ENCODE data around the gene KIF4B.

KIF4B gene

DNA sequence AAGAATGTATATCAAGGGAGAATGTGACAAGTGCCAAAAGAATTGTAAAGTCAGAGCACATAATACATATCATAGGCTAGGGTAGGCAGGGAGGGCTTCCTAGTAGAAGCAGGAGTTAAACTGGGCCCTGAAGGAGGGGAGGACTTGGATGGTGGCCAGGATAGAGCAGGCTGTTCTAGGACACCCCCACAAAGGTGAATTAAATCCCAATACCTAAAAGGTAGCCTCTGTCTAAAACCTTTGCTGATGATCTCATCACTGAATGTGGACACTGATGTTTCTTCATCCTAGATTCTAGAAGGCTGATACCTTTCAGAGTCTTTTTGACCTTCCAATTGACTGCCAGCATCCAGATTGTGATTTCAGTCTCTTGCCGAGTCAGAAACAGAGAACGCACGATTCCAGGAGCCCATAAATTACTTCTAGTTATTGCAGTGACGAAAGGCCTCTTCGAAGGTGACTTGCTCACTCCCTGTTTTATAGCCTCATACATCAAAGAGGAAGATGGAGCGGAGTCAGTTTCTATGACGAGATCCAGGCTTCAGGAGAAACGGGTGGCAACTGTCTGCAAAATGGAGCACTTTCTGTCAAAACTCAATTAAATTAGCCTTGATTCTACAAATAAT lies 43.2 kb downstream of the KIF4B start:
- peaks cover 6% of the 10 kb centered on the region for H3K9me3 Mint-ChIP-seq
- H3K4me1 Mint-ChIP-seq: no peaks in the 10 kb centered on the region
- H3K27ac Mint-ChIP-seq: no peak overlapping the region
- peaks cover 2% of the 10 kb centered on the region for H3K27me3 Mint-ChIP-seq
- no peak for ATAC-seq
- H3K36me3 Mint-ChIP-seq (ENCODE audit: low read depth): no peaks in the 10 kb centered on the region
- DNase-seq: no peak
- no peak overlapping the region for H3K4me3 Mint-ChIP-seq

- Mint-ChIP-seq H3K27ac (no peak overlapping the region), H3K27me3 (peaks cover 4% of the 10 kb centered on the region), H3K36me3 (ENCODE audit: low read depth) (no peaks in the 10 kb centered on the region), H3K4me3 (no peak overlapping the region), H3K9me3 (peaks cover 8% of the 10 kb centered on the region), H3K4me1 (no peaks in the 10 kb centered on the region)
- DNase-seq (no peak), ATAC-seq (no peak)
Measured at GRCh38 chr5:155057626-155058025, 44.1 kb downstream of the KIF4B start.

GRCh38 chr5:155064580-155064979 lies 51.0 kb downstream of the KIF4B start:
- no peak overlapping the region for H3K27ac Mint-ChIP-seq
- ATAC-seq (no peak), DNase-seq (no peak)
- H3K4me3 Mint-ChIP-seq: no peak overlapping the region
- H3K36me3 Mint-ChIP-seq (ENCODE audit: low read depth): no peaks in the 10 kb centered on the region
- H3K9me3 Mint-ChIP-seq: peaks cover 8% of the 10 kb centered on the region
- peaks cover 2% of the 10 kb centered on the region for H3K27me3 Mint-ChIP-seq
- H3K4me1 Mint-ChIP-seq: no peaks in the 10 kb centered on the region

DNA sequence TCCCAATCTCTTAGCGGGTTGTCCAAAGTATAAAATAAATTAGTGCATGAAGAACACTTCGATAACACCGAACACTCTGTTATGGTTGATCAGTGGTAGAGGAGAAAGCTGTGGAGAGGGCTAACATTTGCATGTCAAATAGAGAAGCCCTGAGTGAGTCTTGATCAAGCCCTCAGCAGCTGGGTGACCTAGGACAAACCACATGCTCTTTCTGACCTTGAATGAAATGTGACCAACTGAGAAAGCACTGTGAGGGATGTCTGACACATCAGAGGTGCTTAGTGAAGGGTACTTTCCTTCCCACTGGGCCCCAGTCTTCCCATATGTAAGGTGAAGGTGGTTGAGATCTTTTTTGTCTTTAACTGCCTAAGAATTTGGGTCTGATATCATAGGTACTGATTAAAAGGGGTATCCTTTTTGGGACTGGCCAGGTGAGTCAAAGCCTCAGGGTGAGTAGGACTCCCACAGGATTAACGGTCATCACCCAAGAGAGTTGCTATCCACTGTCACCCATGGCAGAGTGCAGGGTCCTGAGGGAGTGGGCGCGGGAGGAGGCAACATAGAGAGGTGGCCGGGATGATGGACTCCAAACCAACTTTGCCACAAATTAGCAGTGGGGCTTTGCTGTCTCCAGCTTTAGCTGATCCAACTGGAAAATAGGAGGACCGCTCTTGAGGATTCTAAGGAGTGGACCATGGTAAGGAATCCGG lies 53.5 kb downstream of the KIF4B start:
- Mint-ChIP-seq H3K27me3 (peaks cover 2% of the 10 kb centered on the region), H3K4me1 (no peaks in the 10 kb centered on the region), H3K27ac (no peak overlapping the region), H3K4me3 (no peak overlapping the region), H3K36me3 (ENCODE audit: low read depth) (no peaks in the 10 kb centered on the region), H3K9me3 (no peaks in the 10 kb centered on the region)
- ATAC-seq: no peak
- DNase-seq: no peak
